GM19023 (cell line): Measurements from ENCODE around the gene OR4X1.
A peak's percentile ranks its signal among the peaks of the same experiment; 100 is the strongest.
"Not testable (repeated sequence)": the region's sequence is repeated elsewhere in the genome, so short reads cannot be mapped to it uniquely, and the experiment has no call there.

Experiments used
- ATAC-seq: cut with Tn5 transposase; IDR thresholded peaks from one replicate; pipeline ENCODE4 v1.9.1; 2021; ENCODE audit warnings: mild to moderate bottlenecking, moderate library complexity; ENCODE audit not compliant: unreplicated experiment

Gene OR4X1, protein sequence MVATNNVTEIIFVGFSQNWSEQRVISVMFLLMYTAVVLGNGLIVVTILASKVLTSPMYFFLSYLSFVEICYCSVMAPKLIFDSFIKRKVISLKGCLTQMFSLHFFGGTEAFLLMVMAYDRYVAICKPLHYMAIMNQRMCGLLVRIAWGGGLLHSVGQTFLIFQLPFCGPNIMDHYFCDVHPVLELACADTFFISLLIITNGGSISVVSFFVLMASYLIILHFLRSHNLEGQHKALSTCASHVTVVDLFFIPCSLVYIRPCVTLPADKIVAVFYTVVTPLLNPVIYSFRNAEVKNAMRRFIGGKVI

DNA sequence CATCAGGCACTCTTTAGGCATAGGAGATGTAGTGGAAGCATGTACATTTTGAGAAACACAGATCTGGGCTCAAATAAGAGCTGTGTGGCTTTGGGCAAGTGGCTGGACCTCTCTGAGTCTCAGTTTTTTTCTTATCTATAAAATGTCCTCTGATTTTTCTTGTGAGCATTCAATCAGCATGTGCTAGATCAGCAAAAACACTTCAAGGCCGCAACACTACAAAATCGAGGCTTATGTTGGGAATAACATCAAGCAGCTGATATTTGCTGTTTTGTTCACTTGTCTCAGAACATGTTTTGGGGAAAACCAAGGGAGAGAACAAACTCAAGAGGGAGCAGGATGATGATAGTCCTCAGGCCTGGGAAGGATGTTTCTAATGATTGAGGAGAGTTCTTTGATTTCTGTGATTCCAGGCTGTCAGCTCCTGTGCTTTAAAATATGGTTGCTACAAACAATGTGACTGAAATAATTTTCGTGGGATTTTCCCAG is at the start of gene OR4X1:
TSS of gene OR4X1 (plus strand) at position 439 of the 489 bp plus-strand sequence. CDS start at position 439, 0 bp downstream.
- ATAC-seq: no peak

DNA sequence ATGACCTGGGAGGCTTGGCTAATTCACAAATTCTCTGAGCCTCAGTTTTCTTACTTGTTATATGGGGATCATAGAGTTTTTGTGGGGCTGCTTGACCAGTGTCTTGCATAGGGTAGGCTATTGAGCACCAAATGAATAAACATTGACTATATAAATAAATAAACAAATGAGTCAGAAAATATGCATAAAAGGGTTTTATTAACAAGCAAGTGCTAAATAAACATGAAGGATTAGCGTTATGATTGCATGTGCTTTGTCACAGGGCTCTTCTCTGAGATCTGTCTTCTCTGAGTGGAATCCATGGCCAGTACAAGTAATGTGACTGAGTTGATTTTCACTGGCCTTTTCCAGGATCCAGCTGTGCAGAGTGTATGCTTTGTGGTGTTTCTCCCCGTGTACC is 47.2 kb upstream of the OR4X1 start, which contains the start of gene OR4B1:
TSS of gene OR4B1 (plus strand) at position 301 of the 400 bp plus-strand sequence. CDS start at position 301, 0 bp downstream.
- no peak for ATAC-seq

DNA sequence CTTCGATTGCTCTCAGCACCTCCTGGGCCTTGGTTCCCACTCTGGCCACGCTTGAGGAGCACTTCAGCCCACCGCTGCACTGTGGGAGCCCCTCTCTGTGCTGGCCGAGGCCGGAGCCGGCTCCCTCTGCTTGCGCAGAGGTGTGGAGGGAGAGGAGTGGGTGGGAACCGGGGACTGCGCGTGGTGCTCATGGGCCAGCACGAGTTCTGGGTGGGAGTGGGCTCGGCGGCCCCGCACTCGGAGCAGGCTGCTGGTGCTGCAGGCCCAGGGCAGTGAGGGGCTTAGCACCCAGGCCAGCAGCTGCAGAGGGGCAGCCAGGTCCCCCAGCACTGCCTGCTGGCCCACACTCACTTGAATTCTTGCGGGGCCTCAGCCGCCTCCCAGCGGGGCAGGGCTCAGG is 34.9 kb upstream of the OR4X1 start:
- no peak for ATAC-seq

DNA sequence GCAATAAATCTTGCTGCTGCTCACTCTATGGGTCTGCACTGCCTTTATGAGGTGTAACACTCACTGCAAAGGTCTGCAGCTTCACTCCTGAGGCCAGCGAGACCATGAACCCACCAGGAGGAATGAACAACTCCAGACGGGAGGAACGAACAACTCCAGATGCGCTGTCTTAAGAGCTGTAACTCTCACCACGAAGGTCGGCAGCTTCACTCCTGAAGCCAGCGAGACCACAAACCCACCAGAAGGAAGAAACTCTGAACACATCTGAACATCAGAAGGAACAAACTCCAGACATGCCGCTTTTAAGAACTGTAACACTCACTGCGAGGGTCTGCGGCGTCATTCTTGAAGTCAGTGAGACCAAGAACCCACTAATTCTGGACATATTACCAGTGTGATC is 33.6 kb upstream of the OR4X1 start:
- not testable (repeated sequence) for ATAC-seq

DNA sequence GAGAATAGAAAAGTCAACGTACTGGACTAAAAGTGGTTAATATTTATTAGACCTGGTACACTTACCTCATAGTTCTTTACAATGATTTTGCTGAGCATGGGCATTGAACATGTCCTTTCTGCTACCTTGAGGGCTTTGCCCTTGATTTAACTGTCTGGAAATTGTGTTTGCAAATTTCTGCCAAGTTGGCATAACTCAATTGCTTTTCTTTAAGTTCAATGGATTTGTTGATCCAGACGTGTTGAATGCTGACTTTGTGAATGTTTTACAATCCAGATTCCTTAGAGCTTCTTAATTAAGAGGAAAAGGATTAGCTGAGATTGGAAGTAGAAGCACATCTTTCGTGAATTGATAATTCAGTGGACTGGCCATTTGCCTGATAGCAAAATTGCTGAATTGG is 25.9 kb upstream of the OR4X1 start:
- no peak for ATAC-seq

DNA sequence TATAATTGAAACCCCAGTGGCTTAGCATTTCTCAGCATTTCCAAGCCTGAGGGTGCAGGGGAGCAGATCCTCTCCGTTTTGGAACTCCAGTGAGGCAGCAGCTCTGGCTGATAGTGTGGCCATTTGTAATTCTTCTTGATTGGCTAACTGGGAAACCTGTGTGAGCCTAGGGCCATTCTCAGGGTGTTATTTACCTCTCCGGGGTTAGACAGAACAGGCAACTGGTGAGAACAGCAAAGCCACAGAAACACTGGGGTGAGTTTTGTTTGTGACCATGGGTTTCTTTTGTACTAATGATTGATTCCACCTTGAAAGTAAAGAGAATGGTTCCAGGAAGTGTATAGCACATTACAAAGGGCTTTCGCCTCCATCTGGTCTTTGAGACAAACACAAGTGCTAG is 21.2 kb upstream of the OR4X1 start:
- ATAC-seq: no peak

DNA sequence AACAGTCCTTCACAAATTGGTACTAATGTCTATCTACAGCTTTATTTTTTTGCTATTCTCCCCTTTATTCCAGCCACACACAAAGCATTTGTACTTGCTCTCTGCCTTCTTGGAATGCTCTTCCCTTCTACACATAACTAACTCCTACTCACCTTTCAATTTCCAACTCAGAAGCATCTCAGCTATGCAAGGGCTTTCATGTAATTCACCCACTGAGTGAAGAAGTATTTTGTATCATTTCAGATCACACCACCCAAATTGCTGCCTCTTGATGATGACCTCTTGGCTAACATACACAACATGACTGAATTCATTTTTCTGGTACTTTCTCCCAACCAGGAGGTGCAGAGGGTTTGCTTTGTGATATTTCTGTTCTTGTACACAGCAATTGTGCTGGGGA is 18.9 kb upstream of the OR4X1 start, which contains the start of gene OR4X2:
TSS of gene OR4X2 (plus strand) at position 301 of the 400 bp plus-strand sequence. CDS start at position 301, 0 bp downstream.
- ATAC-seq: no peak

DNA sequence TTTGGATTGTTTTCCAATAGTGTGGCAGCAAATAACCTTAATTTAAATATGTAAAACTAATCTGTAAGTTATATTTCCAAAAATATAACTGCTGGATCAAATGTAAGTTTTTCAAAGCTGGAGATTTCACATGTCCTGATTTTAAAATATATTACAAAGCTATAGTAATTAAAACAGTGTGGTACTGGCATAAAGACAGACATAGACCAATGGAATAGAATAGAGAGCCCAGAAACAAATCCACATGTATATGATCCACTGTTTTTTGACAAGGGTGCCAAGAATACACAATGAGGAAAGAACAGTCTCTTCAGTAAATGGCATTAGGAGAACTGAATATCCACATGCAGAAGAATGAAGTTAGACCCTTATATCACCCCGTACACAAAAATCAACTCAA is 14.8 kb upstream of the OR4X1 start:
- ATAC-seq: no peak

DNA sequence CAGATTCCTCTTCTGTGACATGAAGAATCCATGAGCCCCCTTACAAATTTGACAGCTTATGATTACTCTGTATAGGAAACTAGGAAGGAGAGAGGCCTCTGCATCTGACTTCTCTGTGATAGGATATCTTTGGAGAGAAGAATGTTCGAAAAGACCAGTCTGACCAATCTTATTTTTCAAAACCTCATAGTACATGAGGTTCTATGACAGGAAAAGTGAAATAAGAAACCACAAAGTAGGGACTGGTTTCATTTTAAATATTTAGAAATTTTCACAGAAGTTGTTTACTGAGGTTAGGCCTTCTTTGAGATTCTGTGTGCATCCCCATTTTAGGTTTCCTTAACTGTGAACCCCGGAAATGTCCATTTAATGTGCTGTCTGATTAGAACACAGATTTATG is 2.1 kb upstream of the OR4X1 start:
- ATAC-seq: no peak

DNA sequence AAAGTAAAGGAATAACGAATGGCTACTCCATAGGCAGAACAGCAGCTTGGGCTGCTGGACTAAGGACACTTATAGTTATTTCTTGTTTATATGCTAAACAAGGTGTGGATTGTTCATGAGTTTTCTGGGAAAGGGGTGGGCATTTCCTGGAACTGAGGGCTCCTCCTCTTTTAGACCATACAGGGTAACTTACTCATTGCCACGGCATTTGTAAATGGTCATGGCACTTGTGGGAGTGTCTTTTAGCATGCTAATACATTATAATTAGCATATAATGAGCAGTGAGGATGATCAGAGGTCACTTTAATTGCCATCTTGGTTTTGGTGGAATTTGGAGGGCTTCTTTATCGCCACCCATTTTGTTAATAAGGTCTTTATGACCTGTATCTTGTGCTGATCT is 7.0 kb downstream of the OR4X1 start:
- no peak for ATAC-seq

DNA sequence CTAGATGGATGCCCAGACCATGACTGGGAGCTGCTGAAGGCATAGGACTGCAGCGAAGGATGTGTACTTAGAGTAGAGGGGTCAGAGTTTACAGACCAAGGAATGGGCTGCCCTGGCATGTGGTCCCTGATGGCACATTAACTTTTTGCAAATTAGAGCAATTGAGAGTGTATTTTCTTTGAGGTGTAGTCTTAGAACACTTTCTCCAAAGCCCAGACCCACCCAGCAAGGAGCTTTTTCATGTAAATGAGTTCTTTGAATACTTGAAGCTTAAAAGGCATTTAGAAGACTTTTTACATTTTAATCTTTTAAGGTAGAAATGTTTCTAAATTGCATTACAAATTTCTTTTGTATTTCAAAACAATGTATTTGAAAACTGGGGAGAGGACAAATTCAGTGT is 8.9 kb downstream of the OR4X1 start:
- ATAC-seq: no peak

DNA sequence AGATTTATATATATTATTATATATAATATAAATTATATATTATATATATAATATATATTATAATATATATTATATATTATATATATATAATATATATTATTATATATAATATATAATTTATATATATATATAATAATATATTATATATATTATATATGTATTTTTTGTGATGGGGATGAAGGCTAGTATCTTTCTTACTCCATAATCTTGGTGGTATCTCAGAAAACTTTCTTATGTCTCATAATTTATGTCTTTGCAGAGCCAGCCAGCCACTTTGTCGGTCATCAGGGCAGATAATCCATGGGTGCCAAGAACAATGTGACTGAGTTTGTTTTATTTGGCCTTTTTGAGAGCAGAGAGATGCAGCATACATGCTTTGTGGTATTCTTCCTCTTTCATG is 42.3 kb downstream of the OR4X1 start, which contains the start of gene OR4S1:
TSS of gene OR4S1 (plus strand) at position 301 of the 400 bp plus-strand sequence. CDS start at position 301, 0 bp downstream.
- no peak for ATAC-seq

DNA sequence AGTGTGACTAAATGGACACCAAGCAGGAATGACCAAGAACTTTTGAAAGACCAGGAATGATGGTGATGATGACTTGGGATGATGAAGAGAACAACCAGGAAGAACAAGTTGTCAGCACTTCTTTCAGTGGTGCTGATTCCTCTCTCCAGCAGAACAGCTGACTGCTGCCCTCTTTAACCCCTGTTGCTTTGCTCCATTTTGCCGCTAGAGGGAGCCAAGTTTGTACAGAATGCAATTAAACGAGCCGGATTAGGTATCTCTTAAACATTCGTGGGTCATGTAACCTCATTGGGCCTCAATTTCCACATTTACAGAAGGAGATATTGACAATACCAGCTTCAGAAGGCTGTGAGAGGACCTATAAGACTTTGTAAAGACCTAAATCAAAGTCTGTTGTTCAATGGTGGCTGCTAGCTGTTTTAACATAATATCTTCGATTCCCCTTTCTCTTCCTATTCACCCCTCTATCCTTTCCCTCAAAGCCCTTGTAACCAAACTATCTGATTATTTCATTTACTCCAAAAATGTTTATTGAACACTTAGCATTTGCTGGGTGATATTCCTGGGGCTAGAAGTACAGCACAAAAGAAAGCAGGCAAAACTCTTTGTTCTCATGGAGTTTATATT is 44.2 kb downstream of the OR4X1 start:
- ATAC-seq: peak; percentile 87

DNA sequence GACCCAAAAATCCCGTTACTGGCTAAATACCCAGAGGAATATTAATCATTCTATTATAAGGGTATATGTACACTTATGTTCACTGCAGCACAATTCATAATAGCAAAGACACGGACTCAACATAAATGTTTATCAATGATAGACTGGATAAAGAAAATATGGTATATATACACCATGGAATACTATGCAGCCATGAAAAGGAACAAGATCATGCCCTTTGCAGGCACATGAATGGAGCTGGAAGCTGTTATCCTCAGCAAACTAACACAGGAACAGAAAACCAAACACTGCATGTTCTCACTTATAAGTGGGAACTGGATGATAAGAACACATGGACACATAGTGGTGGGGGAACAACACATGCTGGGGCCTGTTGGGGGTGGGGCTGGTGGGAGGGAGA is 49.9 kb downstream of the OR4X1 start:
- not testable (repeated sequence) for ATAC-seq
